Lung (tissue), 12 donors: ENCODE data around the gene MSI1. TPM values are rescaled to one million over a fixed set of nuclear protein-coding genes. Genes with fewer than 3 reads are reported as not detected.

Source experiments
- ATAC-seq: fragments of 200-7000 bp; cut with Tn5 transposase; one replicate; pipeline ENCODE4 v1.9.1; 2020; ENCODE audit warnings: moderate number of reproducible peaks; ENCODE audit not compliant: insufficient read depth, low FRiP score
- DNase-seq, 3 donors: peaks; one replicate each; pipeline ENCODE4 v3.0.0-alpha.2; 2013 to 2017
- H3K27ac ChIP-seq, 2 donors: one replicate each; pipeline ENCODE4 v1.5.1; 2013; ENCODE audit warnings: mild to moderate bottlenecking in 2 of 2, moderate library complexity in 2 of 2, control low read depth in 1 of 2, inconsistent platforms in 1 of 2, low read depth in 1 of 2, low read length in 1 of 2
- H3K27me3 ChIP-seq, 3 donors: one replicate each; pipeline ENCODE4 v1.5.1; 2013; ENCODE audit warnings: low read length in 2 of 3; ENCODE audit not compliant: control insufficient read depth in 3 of 3, insufficient read depth in 3 of 3
- H3K36me3 ChIP-seq, 4 donors: one replicate each; pipeline ENCODE4 v1.5.1; 2013; ENCODE audit warnings: low read length in 4 of 4, mild to moderate bottlenecking in 1 of 4, moderate library complexity in 1 of 4; ENCODE audit not compliant: control insufficient read depth in 4 of 4, insufficient read depth in 4 of 4
- H3K4me1 ChIP-seq, 5 donors: one replicate each; pipeline ENCODE4 v1.5.1; 2013; ENCODE audit warnings: low read length in 5 of 5, mild to moderate bottlenecking in 2 of 5, moderate library complexity in 1 of 5; ENCODE audit not compliant: control insufficient read depth in 5 of 5, insufficient read depth in 5 of 5
- H3K4me3 ChIP-seq: one replicate; pipeline ENCODE4 v1.5.1; 2013; ENCODE audit warnings: mild to moderate bottlenecking, control low read depth, moderate library complexity
- H3K9ac ChIP-seq, 2 donors: one replicate each; pipeline ENCODE4 v1.5.1; 2013; ENCODE audit warnings: low read length in 2 of 2, control low read depth in 1 of 2; ENCODE audit not compliant: insufficient read depth in 1 of 2
- H3K9me3 ChIP-seq, 4 donors: one replicate each; pipeline ENCODE4 v1.5.1; 2013; ENCODE audit warnings: low read length in 3 of 4, mild to moderate bottlenecking in 1 of 4, moderate library complexity in 1 of 4; ENCODE audit not compliant: control insufficient read depth in 4 of 4, insufficient read depth in 3 of 4
- WGBS, 2 donors: extraction: QIAGEN DNeasy Blood & Tissue Kit; methylation state at CpG; one replicate each; pipeline ENCODE4 v1.1.7; 2013; 5-methylcytosine and 5-hydroxymethylcytosine counted together
- polyA plus RNA-seq, 2 donors: library from polyadenylated mRNA; stranded (reverse); fragments of 200-250 nt; gene quantifications; one replicate each; pipeline ENCODE4 v1.2.1, GENCODE V29; 2013
- total RNA-seq, 2 donors: library from RNA; depleted of rRNA in 1 of 2; stranded (reverse); fragments of >200 nt in 1 of 2; gene quantifications; one replicate each; pipeline ENCODE4 v1.2.1, GENCODE V29; 2014 to 2021
- TF ChIP-seq, protein P1 (sequence below): IDR thresholded peaks from 2 replicates; pipeline ENCODE4 v1.5.1; 2012; ENCODE audit warnings: mild to moderate bottlenecking; ENCODE audit errors: control extremely low read depth, extremely low read depth
- donor health status: control.
- donor health status: control.
- donor health status: Bipolar disorder and iron deficiency.
- donor health status: healthy.
- donor health status: DM: yes; HTN: yes; CAD: no.

MSI1 gene
- total and polyA plus RNA-seq, 4 donors, result 0.18 to 3.5 (median 0.58) TPM

DNA sequence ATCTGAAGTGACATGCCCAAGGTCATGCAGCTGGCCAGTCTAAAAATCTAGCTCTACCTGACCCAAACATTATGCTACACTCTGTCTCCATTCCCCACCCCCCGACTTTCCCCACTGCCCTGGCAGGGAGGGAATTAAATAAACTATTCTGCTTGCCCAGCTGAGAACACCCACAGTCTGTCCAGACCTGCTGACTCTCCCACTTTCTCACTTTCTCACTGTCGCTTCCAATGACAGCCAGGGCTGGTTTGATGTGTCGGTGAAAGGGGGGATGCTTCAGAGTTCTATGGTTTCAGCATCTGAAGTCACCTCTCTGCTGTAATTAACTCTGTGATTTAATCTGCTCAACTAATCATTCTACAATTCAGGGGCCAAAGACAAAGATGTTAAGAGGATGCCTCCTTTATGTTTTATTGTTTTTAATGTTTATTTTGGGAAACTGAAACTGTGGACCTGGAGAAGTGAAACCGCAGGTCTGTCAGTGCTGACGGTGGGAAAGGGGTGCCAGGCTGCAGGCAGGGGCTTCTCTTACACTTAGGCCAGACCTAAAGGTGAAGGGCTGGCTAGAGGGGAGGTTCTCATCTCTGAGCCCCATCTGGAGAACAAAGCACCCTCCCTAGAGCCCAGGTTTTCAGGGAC is 8.1 kb upstream of the MSI1 start:
- WGBS, 2 donors, result 41 to 59% methylated on average over 5 of the region's 5 CpGs
- ATAC-seq, result no peak

DNA sequence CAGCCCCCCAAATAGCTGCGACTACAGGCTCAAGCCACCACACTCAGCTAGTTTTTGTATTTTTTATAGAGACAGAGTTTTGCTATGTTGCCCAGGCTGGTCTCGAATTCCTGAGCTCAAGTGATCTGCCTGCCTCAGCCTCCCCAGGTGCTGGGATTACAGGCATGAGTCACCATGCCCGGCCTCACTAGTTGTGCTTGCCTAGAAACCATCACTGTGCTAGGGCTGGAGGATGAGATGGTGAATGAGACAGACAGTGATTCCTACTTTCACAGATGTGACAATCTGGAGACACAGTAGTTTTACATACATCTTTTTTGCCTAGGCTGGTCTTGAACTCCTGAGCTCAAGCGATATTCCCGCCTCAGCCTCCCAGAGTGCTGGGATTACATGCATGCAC is 7.5 kb upstream of the MSI1 start:
- Histone ChIP-seq H3K27ac (no peak overlapping the region), H3K9ac (no peak overlapping the region), H3K4me3 (no peak overlapping the region), H3K36me3 (no peaks in the 10 kb centered on the region), H3K9me3 (no peaks in the 10 kb centered on the region), H3K4me1 (peaks cover 0 to 2% (median 0%) of the 10 kb centered on the region in 5 donors), H3K27me3 (peaks cover 0 to 25% (median 23%) of the 10 kb centered on the region in 3 donors)
- ATAC-seq (no peak), DNase-seq (no peak)
- 83 to 89% methylated on average over 5 of the region's 5 CpGs for WGBS, 2 donors
- TF ChIP-seq, protein P1, sequence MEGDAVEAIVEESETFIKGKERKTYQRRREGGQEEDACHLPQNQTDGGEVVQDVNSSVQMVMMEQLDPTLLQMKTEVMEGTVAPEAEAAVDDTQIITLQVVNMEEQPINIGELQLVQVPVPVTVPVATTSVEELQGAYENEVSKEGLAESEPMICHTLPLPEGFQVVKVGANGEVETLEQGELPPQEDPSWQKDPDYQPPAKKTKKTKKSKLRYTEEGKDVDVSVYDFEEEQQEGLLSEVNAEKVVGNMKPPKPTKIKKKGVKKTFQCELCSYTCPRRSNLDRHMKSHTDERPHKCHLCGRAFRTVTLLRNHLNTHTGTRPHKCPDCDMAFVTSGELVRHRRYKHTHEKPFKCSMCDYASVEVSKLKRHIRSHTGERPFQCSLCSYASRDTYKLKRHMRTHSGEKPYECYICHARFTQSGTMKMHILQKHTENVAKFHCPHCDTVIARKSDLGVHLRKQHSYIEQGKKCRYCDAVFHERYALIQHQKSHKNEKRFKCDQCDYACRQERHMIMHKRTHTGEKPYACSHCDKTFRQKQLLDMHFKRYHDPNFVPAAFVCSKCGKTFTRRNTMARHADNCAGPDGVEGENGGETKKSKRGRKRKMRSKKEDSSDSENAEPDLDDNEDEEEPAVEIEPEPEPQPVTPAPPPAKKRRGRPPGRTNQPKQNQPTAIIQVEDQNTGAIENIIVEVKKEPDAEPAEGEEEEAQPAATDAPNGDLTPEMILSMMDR, result no peak

More for the DNA sequence above, 8.1 kb upstream of the MSI1 start:
- Histone ChIP-seq H3K36me3 (no peaks in the 10 kb centered on the region), H3K27me3 (peaks cover 0 to 25% (median 17%) of the 10 kb centered on the region in 3 donors), H3K4me3 (no peak overlapping the region), H3K9me3 (no peaks in the 10 kb centered on the region), H3K9ac (no peak overlapping the region), H3K4me1 (peaks cover 0 to 4% (median 0%) of the 10 kb centered on the region in 5 donors), H3K27ac (no peak overlapping the region)
- no peak for DNase-seq
- TF ChIP-seq, protein P1, result no peak

DNA sequence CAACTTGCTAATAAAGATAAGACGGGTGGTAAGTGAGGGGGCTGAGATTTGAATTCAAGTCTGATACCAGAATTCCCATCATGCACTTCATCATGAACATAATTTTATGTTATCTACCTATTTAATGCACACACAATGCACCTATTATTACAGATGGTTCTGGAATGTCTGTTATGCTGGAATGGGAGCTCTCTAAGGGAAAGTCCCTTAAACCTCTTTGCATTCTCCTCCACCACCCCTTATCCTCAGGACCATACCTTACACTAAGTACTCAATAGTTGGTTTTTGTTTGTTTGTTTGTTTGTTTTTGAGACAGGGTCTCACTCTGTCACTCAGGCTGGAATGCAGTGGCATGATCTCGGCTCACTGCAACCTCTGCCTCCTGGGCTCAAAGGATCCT is 7.0 kb upstream of the MSI1 start:
- Histone ChIP-seq H3K36me3 (no peaks in the 10 kb centered on the region), H3K9me3 (no peaks in the 10 kb centered on the region), H3K9ac (no peak overlapping the region), H3K27ac (no peak overlapping the region), H3K4me3 (no peak overlapping the region), H3K27me3 (peaks cover 0 to 29% (median 27%) of the 10 kb centered on the region in 3 donors), H3K4me1 (no peaks in the 10 kb centered on the region)
- TF ChIP-seq, protein P1, result no peak
- DNase-seq (no peak), ATAC-seq (no peak)
- WGBS, 2 donors, result 51 to 64% methylated on average over 2 of the region's 2 CpGs
